HCEC 1CT (cell line): ENCODE data around the gene TMEM117.
"Not testable (repeated sequence)": the region's sequence is repeated elsewhere in the genome, so short reads cannot be mapped to it uniquely, and the experiment has no call there.

Experiments
- DNase-seq: peaks from one replicate; pipeline ENCODE4 v3.0.0-alpha.2; 2017

TMEM117 gene

GRCh38 chr12:44118946-44119345 is 283.1 kb downstream of the TMEM117 start:
- no peak for DNase-seq

GRCh38 chr12:44126806-44127205 is 290.9 kb downstream of the TMEM117 start:
- no peak for DNase-seq

- DNase-seq = no peak
Measured at GRCh38 chr12:44127966-44128710, 292.3 kb downstream of the TMEM117 start.

GRCh38 chr12:44143175-44143574 is 307.3 kb downstream of the TMEM117 start:
- no peak for DNase-seq

GRCh38 chr12:44148936-44149335 is 313.1 kb downstream of the TMEM117 start:
- DNase-seq = no peak

- no peak for DNase-seq
Measured at GRCh38 chr12:44154128-44154527, 318.2 kb downstream of the TMEM117 start.

- no peak for DNase-seq
Measured at GRCh38 chr12:44155358-44155757, 319.5 kb downstream of the TMEM117 start.

- no peak for DNase-seq
Measured at GRCh38 chr12:44157359-44157758, 321.5 kb downstream of the TMEM117 start.

- no peak for DNase-seq
Measured at GRCh38 chr12:44158746-44159145, 322.9 kb downstream of the TMEM117 start.

GRCh38 chr12:44159216-44159615 is 323.3 kb downstream of the TMEM117 start:
- no peak for DNase-seq

- DNase-seq = no peak
Measured at GRCh38 chr12:44159862-44160261, 324.0 kb downstream of the TMEM117 start.

- no peak for DNase-seq
Measured at GRCh38 chr12:44162961-44163360, 327.1 kb downstream of the TMEM117 start.

GRCh38 chr12:44174053-44174452 is 338.2 kb downstream of the TMEM117 start:
- no peak for DNase-seq

- DNase-seq = no peak
Measured at GRCh38 chr12:44184499-44185206, 348.8 kb downstream of the TMEM117 start.

- DNase-seq = no peak
Measured at GRCh38 chr12:44193281-44193680, 357.4 kb downstream of the TMEM117 start.

- not testable (repeated sequence) for DNase-seq
Measured at GRCh38 chr12:44195719-44196118, 359.8 kb downstream of the TMEM117 start.

GRCh38 chr12:44206045-44206444 is 370.2 kb downstream of the TMEM117 start:
- no peak for DNase-seq

GRCh38 chr12:44217146-44217883 is 381.4 kb downstream of the TMEM117 start:
- DNase-seq = no peak

GRCh38 chr12:44223736-44224135 is 387.9 kb downstream of the TMEM117 start:
- no peak for DNase-seq

- DNase-seq = no peak
Measured at GRCh38 chr12:44224399-44225148, 388.7 kb downstream of the TMEM117 start.

- DNase-seq = no peak
Measured at GRCh38 chr12:44225149-44225510, 389.2 kb downstream of the TMEM117 start.

GRCh38 chr12:44227616-44228015 is 391.7 kb downstream of the TMEM117 start:
- DNase-seq = peak; percentile 28

GRCh38 chr12:44229846-44230245 is 394.0 kb downstream of the TMEM117 start:
- DNase-seq = no peak
